HG03135 (cell line): ENCODE results near the gene ZNF335.

Source experiments
- ATAC-seq: cut with Tn5 transposase; IDR thresholded peaks from one replicate; pipeline ENCODE4 v1.9.1; 2021; ENCODE audit warnings: mild to moderate bottlenecking, moderate library complexity; ENCODE audit not compliant: unreplicated experiment

The ZNF335 gene, protein sequence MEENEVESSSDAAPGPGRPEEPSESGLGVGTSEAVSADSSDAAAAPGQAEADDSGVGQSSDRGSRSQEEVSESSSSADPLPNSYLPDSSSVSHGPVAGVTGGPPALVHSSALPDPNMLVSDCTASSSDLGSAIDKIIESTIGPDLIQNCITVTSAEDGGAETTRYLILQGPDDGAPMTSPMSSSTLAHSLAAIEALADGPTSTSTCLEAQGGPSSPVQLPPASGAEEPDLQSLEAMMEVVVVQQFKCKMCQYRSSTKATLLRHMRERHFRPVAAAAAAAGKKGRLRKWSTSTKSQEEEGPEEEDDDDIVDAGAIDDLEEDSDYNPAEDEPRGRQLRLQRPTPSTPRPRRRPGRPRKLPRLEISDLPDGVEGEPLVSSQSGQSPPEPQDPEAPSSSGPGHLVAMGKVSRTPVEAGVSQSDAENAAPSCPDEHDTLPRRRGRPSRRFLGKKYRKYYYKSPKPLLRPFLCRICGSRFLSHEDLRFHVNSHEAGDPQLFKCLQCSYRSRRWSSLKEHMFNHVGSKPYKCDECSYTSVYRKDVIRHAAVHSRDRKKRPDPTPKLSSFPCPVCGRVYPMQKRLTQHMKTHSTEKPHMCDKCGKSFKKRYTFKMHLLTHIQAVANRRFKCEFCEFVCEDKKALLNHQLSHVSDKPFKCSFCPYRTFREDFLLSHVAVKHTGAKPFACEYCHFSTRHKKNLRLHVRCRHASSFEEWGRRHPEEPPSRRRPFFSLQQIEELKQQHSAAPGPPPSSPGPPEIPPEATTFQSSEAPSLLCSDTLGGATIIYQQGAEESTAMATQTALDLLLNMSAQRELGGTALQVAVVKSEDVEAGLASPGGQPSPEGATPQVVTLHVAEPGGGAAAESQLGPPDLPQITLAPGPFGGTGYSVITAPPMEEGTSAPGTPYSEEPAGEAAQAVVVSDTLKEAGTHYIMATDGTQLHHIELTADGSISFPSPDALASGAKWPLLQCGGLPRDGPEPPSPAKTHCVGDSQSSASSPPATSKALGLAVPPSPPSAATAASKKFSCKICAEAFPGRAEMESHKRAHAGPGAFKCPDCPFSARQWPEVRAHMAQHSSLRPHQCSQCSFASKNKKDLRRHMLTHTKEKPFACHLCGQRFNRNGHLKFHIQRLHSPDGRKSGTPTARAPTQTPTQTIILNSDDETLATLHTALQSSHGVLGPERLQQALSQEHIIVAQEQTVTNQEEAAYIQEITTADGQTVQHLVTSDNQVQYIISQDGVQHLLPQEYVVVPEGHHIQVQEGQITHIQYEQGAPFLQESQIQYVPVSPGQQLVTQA (N-terminal part only)

DNA sequence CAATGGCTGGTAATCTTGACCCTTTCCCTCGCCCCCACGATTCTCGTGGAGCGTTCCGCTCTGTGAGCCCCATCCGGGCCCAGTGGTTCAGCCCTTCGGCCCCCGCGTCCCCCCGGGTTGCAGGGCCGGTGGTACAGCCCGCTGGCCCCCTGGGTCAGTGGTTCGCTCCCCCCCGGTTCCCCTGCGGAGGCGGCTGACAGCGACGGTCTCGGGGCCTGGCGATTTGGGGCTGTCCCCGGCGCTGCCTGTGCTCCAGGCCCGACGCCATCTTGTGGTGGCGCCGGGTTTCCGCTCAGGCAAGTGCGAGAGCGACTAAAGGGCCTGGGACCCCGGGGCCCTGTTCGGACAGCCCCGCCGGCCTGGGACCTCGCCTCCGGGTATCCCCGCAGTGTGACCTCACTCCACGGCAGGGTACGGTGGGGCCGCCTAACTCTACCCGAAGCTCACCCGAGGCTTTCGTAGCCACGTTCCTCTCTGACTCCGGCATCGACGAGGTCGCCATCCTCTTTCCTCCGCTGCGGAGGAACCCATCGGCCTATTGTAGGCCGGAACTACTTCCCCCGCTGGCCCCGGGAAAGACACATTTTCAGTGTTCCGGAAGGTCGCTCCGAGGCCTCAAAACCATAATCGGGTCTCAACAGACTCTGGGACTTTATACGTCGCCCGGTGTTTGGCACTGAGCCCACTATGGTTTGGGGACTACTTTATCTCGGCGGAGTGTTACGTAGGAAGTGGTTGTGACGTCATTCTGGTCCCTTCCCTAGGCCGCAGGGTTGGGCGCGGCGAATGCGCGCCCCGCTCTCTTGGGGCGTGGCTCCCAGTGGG, at the start of gene ZNF335:
Gene ZNF335, minus strand, starts transcription at position 529 of the 825 bp plus-strand sequence. CDS start 793 bp downstream, outside the sequence.
- peak; percentile 69 for ATAC-seq

DNA sequence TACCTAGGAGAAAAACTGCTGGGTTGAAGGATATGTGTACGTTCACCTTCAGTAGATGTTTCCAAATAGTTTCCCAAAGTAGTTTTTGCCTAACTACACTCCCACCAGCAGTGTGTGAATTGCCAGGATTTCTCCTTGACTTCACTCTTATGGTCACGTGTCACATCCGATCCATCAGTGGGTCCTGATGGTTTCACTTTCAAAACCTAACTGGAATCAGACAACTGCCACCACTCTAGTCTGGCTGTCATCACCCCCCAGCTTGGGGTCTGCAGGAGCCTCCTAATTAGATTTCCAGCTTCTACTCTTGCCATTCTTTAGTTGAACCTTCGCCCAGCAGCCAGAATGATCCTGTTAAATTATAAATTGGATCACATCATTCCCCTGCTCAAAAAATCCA, 48.6 kb upstream of the ZNF335 start:
- no peak for ATAC-seq

DNA sequence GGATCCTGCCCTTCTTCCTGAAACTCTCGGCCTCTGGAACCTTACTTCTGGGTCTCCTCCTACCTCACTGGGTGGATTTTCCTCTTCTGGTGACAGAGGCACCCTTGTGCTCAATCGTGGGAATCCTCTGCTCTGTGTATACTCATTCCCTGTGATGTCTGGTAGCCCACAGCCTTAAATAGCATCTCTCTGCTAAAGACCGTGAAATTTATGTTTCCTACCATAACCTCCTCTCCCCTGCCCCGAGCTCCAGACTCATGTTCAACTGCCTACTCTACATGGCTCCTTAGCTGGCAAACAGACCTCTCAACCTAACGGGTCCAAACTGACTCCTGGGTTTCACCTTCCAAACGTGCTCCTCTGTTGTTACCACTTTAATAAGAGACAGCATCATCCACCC, 46.6 kb upstream of the ZNF335 start:
- ATAC-seq = no peak

DNA sequence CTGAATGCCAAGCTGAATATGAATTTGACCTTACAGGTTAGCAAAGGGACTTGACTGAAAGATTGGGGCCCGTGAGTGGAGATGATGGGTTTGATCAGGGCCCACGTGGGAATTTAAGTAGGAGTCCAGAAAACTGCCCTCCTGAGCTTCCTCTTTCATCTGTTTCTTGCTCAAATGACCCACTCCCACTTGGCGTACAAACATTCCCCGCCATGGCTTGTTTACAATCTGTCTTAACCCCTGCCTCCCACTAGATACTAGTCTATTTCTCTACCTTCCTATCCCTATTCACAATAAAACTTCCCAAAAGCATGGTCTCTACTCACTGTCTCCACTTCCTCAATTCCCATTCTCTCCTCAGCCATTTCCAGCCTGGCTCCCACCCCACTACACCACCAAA, 46.1 kb upstream of the ZNF335 start:
- ATAC-seq = no peak

DNA sequence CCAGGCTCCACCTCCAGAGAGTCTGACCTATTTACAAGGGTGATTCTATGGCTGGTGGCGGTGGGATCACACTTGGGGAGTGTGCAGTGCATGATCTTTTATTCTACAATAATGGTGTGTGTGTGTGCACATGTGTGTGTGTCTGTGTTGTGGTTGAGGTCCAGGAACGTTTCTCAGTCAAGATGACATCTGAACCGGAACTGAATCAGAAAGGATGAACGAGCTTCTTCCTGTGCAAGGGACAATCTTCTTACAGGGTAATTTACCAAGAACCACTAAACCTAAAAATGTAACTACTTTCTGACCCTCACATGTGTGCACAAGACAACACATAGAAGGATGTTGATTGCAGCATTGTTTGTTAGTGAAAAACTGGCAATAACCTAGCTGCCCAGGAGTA, 45.3 kb upstream of the ZNF335 start:
- no peak for ATAC-seq

DNA sequence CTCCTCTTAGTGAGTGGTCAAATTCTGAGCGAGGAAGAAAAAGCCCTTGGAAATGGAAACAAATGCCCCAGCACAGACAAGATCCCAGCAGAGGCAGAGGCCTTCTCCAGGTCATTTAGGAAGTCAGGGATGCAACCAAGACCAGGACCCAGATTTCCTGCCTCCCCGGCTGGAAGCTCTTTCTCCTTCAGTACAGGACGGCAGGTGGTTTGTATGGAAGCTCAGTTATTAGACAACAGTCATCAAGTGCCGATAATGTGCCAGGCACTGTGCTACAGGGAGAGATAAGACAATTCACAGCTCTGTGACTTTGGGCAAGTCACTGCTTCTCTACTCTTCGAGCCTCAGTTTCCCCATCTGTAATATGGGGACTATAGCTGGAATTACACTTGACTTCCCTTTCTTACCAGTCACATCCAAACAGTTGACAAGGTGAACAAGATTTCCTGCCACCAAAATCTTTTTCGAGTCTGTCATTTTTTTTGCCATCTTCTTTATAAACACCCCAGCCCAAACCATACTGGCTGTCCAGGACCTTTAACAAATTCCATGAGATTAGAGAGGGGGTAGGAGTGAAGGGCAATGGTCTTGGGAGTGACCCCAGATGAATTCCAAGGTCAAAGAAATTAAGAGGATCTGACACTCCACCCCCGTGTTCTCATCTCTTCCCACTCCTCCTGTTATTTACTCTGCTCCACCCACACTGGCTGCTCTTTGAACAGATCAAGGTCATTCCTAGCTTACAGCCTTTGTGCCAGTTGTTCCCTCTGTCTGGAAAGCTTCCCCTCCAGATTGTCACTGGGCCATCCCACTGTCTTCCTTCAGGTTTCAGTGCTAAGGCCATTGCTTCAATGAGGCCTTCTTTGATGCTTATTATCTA, 42.8 kb upstream of the ZNF335 start:
- no peak for ATAC-seq

DNA sequence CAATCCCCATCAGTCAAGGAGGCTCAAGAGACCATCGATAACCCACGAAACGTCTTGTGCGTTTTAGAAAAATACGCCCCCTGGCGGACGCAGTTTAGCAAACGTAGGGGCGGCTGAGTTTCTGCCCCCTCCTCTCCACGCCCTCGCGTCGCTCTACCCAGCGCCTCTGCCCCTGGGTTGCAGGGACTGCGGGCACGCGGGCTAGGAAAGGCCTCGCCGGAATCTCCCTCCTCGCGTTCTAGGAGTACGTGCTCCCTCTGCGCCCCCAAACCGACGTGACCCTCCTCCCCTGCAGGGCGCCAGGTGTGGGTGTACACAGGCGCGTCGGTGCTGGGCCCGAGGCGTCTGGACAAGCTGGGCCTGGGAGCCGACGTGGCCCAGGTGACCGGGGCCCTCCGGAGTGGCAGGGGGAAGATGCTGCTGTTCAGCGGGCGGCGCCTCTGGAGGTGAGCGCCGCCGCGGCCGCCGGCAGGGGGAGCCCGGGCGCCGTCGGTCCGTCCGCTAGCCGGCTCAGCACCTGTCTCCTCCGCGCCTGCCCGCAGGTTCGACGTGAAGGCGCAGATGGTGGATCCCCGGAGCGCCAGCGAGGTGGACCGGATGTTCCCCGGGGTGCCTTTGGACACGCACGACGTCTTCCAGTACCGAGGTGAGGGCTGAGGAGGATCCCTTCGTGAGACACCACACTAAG, 42.0 kb upstream of the ZNF335 start:
- ATAC-seq = peak; percentile 60

DNA sequence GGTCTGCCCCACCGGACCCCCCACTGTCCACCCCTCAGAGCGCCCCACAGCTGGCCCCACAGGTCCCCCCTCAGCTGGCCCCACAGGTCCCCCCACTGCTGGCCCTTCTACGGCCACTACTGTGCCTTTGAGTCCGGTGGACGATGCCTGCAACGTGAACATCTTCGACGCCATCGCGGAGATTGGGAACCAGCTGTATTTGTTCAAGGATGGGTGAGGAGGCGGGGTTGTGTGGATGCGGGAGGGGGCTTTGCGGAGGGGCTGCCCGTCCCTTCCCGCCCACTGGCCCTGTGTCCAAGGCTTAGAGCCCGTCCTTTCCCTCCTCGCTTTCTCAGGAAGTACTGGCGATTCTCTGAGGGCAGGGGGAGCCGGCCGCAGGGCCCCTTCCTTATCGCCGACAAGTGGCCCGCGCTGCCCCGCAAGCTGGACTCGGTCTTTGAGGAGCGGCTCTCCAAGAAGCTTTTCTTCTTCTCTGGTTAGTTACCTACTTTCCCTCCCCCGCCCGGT, 41.4 kb upstream of the ZNF335 start:
- ATAC-seq = no peak

DNA sequence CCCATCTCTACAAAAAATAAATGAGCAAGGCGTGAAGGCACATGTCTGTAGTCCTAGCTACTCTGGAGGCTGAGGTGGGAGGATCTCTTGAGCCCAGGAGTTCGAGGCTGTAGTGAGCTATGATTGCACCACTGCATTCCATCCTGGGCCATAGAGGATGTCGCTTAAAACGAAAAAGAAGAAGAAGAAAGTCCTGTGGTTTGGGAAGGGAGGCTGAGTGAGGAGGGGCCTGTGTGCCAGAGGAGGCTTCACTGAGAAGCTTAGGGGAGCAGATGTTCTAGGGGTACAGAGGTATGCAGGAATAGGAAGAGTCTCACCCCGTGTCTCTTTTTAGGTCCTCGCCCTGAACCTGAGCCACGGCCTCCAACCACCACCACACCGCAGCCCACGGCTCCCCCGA, 40.9 kb upstream of the ZNF335 start:
- no peak for ATAC-seq

DNA sequence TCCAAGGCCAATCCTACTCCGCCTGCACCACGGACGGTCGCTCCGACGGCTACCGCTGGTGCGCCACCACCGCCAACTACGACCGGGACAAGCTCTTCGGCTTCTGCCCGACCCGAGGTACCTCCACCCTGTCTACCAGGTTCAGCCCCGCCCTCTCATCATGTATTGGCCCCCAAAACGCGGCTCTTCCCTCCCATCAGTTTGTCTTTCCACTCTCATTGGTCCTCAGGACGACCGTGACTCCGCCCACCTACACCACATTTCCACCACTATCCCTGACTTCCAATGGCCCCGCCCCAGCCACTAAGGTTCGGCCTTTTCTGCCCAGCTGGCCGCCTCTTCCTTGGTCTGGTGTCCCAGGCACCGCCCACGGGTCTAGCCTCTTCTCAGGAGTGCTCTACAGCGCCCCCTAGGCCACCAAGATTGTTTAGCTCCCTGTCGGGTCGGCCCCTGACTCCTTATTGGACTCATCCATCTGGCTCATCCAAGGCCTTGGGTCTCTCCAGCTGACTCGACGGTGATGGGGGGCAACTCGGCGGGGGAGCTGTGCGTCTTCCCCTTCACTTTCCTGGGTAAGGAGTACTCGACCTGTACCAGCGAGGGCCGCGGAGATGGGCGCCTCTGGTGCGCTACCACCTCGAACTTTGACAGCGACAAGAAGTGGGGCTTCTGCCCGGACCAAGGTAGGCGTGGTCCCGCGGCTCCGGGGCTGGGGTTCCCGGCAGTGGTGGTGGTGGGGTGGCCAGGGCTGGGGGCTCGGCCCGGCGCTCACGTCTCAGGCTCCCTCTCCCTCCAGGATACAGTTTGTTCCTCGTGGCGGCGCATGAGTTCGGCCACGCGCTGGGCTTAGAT, 39.9 kb upstream of the ZNF335 start:
- no peak for ATAC-seq

DNA sequence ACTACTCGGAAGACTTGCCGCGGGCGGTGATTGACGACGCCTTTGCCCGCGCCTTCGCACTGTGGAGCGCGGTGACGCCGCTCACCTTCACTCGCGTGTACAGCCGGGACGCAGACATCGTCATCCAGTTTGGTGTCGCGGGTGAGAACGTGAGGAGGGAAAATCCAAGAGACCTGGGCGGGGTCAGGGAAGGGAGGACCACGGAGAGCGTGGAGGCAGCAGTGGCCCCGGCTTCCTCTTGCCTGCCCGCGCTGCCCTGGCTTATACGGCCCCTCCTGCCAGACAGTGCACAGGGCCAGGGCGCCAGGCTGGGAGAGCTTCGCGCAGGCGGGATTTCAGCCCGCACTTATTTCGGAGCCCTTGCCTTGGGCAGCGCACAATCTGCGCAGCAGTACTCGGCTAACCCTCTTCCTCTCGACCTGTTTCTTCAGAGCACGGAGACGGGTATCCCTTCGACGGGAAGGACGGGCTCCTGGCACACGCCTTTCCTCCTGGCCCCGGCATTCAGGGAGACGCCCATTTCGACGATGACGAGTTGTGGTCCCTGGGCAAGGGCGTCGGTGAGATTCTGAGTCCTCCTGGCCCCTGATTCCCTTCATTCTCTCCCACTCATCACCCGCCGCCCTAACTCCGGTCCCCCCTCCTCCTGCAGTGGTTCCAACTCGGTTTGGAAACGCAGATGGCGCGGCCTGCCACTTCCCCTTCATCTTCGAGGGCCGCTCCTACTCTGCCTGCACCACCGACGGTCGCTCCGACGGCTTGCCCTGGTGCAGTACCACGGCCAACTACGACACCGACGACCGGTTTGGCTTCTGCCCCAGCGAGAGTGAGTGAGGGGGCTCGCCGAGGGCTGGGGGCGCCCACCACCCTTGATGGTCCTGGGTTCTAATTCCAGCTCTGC, 38.7 kb upstream of the ZNF335 start:
- no peak for ATAC-seq

DNA sequence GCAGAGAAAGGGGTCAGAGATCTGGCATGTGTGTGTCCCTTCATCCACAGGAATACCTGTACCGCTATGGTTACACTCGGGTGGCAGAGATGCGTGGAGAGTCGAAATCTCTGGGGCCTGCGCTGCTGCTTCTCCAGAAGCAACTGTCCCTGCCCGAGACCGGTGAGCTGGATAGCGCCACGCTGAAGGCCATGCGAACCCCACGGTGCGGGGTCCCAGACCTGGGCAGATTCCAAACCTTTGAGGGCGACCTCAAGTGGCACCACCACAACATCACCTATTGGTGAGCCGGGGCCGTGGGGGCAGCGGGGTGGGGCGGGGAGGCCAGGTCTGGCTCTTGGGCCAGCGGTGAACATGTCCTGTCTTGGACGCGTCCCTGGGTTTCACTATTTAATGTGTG, 37.8 kb upstream of the ZNF335 start:
- ATAC-seq = no peak

DNA sequence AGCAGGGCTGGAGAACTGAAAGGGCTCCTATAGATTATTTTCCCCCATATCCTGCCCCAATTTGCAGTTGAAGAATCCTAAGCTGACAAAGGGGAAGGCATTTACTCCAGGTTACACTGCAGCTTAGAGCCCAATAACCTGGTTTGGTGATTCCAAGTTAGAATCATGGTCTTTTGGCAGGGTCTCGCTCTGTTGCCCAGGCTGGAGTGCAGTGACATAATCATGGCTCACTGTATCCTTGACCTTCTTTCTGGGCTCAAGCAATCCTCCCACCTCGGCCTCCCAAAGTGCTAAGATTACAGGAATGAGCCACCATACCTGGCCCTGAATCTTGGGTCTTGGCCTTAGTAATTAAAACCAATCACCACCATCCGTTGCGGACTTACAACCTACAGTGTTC, 35.7 kb upstream of the ZNF335 start:
- ATAC-seq = no peak

DNA sequence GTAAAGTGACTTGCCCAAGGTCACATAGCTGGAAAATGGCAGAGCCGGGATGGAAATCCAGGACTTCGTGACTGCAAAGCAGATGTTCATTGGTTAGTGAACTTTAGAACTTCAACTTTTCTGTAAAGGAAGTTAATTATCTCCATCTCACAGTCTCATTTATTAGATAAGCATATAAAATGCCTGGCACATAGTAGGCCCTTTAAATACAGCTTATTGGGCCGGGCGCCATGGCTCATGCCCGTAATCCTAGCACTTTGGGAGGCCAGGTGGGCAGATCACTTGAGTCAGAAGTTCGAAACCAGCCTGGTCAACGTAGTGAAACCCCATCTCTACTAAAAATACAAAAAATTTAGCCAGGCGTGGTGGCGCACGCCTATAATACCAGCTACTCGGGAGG, 35.0 kb upstream of the ZNF335 start:
- no peak for ATAC-seq

DNA sequence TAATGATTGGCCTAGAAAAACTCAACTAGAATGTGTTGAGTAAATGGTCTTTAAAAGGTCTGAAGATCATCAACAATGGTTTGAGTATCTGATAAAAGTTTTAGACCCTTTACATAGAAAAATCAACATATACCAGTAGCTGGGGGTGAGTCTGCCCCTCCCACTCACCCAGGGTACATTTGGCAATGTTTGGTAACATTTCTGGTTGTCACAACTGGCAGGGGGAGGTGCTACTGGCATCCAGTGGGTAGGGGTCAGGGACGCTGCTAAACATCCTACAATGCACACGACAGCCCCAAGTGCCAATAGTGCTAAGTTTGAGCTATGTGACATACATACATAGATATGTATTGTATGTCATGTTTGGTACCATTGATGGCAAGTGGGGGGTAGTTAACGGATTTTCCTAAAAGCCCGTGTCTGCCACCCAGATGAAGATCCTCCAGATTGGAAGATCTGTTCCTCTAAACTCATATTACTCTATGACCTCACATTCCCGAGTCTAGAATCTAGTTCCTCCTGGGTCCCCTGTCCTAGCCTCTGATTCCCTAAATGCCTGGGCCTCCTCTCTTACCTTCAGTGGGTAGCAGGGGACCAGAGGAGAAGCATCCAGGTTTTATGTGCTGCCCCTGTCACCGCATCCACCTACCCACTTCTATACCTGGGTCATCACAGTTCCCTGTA, 34.2 kb upstream of the ZNF335 start:
- no peak for ATAC-seq

DNA sequence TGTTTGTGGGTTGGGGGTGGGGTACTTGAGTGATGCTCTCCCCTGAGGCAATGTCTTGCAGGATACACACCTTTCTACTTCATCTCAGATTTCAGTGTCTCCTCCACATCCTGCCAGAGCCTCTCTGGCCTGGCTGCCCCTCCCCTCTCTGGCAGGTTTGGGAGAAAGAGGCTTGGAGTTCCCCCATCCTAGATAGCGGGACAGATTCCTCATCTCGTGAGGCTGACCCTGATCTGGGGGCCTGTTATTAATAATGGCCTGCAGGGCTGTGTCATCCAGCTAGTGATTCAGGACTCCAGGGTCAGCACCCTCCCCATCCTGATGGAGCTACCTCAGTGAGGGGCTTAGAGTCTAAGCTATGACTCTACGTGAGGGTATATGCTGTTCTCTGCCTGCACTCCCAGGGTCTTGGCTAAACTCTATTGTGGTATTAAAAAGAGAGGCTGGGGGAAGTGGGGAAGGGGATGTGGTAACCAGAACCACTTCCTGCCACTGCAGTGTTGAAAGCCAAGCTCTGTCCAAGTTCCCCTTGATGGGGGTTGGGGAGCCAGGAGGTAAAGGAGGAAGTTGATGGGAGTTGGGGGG, 33.0 kb upstream of the ZNF335 start:
- ATAC-seq = no peak
